Measurements from ENCODE around the gene CGN. TPM values are rescaled to one million over a fixed set of nuclear protein-coding genes. Genes with fewer than 3 reads are reported as not detected.

CGN gene
- total and polyA plus RNA-seq, 2 of the 13 experiments (the other 11 are each of a cell fraction or from before 2014, with no cell fraction given), result 0.75 to 0.81 TPM

- H3K27me3 ChIP-seq (ENCODE audit: control insufficient read depth in 1 of 2, insufficient read depth in 2 of 2, low read length in 2 of 2), result no peaks in the 10 kb centered on the region; a peak in 1 of 5 replicates
- H3K36me3 ChIP-seq (replicated peaks in 1 of 2; ENCODE audit: control insufficient read depth in 1 of 2, insufficient read depth in 2 of 2, low read length in 2 of 2), result no peaks in the 10 kb centered on the region; a peak in 2 of 5 replicates
- H3K4me1 ChIP-seq (ENCODE audit: insufficient read depth, low read length), result peaks cover 24% of the 10 kb centered on the region
- in situ Hi-C loops (cut with HindIII; ENCODE audit: extremely low pct_ligation_motif_present, low pct_unique_long_range_greater_than_20kb), result no loop called here
- no peak overlapping the region for H3K4me3 ChIP-seq (replicated peaks in 1 of 3; ENCODE audit: insufficient read depth in 1 of 3, low read depth in 2 of 3, low read length in 3 of 3)
- H2AFZ ChIP-seq (ENCODE audit: low read length), result no peak overlapping the region
- H3K27ac ChIP-seq (ENCODE audit: extremely low read length, insufficient read depth, low read length), result no peak overlapping the region
- BruUV-seq (replicated peaks), result no TSS peak
- no peak for FAIRE-seq
- H3K4me2 ChIP-seq (ENCODE audit: low read depth, low read length), result no peak overlapping the region
- TF ChIP-seq ZNF589 (CRISPR knock-in tag; conservative IDR thresholded peaks at IDR 0.05), result no peak
- TF ChIP-seq SRSF1 (optimal IDR thresholded peaks at IDR 0.05; ENCODE audit: low read depth, low read length), result no peak
- TF ChIP-seq ZMYM4 (CRISPR knock-in tag; IDR thresholded peaks at IDR 0.05), result no peak
- TF ChIP-seq MATR3 (CRISPR knock-in tag; IDR thresholded peaks at IDR 0.05), result no peak
- TF ChIP-seq MTA3 (CRISPR knock-in tag; IDR thresholded peaks at IDR 0.05), result no peak
- no peak for TF ChIP-seq MBD4 (IDR thresholded peaks at IDR 0.05; ENCODE audit: borderline replicate concordance, low read length)
- TF ChIP-seq ZBTB40 (IDR thresholded peaks at IDR 0.05), result no peak
- no peak for TF ChIP-seq ZBTB40 (CRISPR knock-in tag; IDR thresholded peaks at IDR 0.05)
- no peak for TF ChIP-seq MXD1 (CRISPR knock-in tag; IDR thresholded peaks at IDR 0.05)
- no peak for TF ChIP-seq TOPORS (CRISPR knock-in tag; IDR thresholded peaks at IDR 0.05)
- no peak for TF ChIP-seq AKAP8 (CRISPR knock-in tag; IDR thresholded peaks at IDR 0.05)
- TF ChIP-seq DNMT1 (CRISPR knock-in tag; IDR thresholded peaks at IDR 0.05), result no peak
- TF ChIP-seq BRD4 (CRISPR knock-in tag; IDR thresholded peaks at IDR 0.05), result no peak
- no peak for TF ChIP-seq LCORL (IDR thresholded peaks at IDR 0.05)
- no peak for TF ChIP-seq LCORL (CRISPR knock-in tag; IDR thresholded peaks at IDR 0.05)
- ATAC-seq, result no peak
- intact Hi-C loops (cut with micrococcal nuclease; ENCODE audit: unreplicated experiment), result no loop called here
- 96% methylated on average over 4 of the region's 4 CpGs for WGBS (ENCODE audit: low lambda C conversion rate)
- no peak overlapping the region for H3K9ac ChIP-seq (ENCODE audit: insufficient read depth, low read depth, low read length)
- ChIA-PET POLR2A (no interaction called here), CTCF (ENCODE audit: low intra/inter-chr PET ratio, low total read pairs) (no interaction called here)
- no peaks in the 10 kb centered on the region for H3K9me3 ChIP-seq (ENCODE audit: low read length)
- no peaks in the 10 kb centered on the region for H4K20me1 ChIP-seq (ENCODE audit: insufficient read depth, low read length)
- DNase-seq (ENCODE audit: low spot score), result no peak
- peaks cover 4% of the 10 kb centered on the region for H3K79me2 ChIP-seq (ENCODE audit: insufficient read depth, low read length)
These were observed 42.5 kb downstream of the CGN start for GRCh38 chr1:151553659-151554058.
